MCF 10A (cell line): ENCODE results near the gene FARP1. TPM values are rescaled to one million over a fixed set of nuclear protein-coding genes. Genes with fewer than 3 reads are reported as not detected.

ENCODE experiments used
- BruUV-seq: library from RNA; stranded (reverse); fragments of 400-500 nt; replicated peaks from 2 replicates; lab custom pipeline; 2021; lab: Mats Ljungman, UMichigan
- CTCF ChIA-PET: fragments of 300-600 bp; sonication (Branson Sonifier 250); formaldehyde crosslinking; extraction: SDS; loops from one replicate; lab custom pipeline; 2021; ENCODE audit warnings: antibody characterized with exemption, inconsistent platforms; lab: Yijun Ruan, JAX
- POLR2A ChIA-PET: fragments of 300-600, 350-650 bp; sonication (Branson Sonifier 250); formaldehyde crosslinking; extraction: SDS; loops from one replicate; lab custom pipeline; 2020; ENCODE audit warnings: antibody characterized with exemption, inconsistent platforms; lab: Yijun Ruan, JAX
- DNase-seq: peaks from one replicate; pipeline ENCODE4 v3.0.0-alpha.2; 2018; ENCODE audit not compliant: unreplicated experiment
- H3K27ac Mint-ChIP-seq: one replicate; pipeline ENCODE4 v1.8.0; 2022; ENCODE audit warnings: mild to moderate bottlenecking, low read depth, mixed read lengths; ENCODE audit not compliant: unreplicated experiment
- H3K27me3 Mint-ChIP-seq: one replicate; pipeline ENCODE4 v1.8.0; 2022; ENCODE audit warnings: mixed read lengths; ENCODE audit not compliant: insufficient read depth, unreplicated experiment
- H3K36me3 Mint-ChIP-seq: one replicate; pipeline ENCODE4 v1.8.0; 2022; ENCODE audit warnings: mild to moderate bottlenecking, moderate library complexity, mixed read lengths; ENCODE audit not compliant: insufficient read depth, unreplicated experiment
- H3K4me1 Mint-ChIP-seq: one replicate; pipeline ENCODE4 v1.8.0; 2022; ENCODE audit warnings: mixed read lengths; ENCODE audit not compliant: insufficient read depth, unreplicated experiment
- H3K4me3 Mint-ChIP-seq: one replicate; pipeline ENCODE4 v1.8.0; 2022; ENCODE audit warnings: mild to moderate bottlenecking, moderate library complexity, mixed read lengths; ENCODE audit not compliant: unreplicated experiment
- H3K9me3 Mint-ChIP-seq: one replicate; pipeline ENCODE4 v1.8.0; 2022; ENCODE audit warnings: mixed read lengths; ENCODE audit not compliant: unreplicated experiment
- CTCF ChIP-seq: fragments of 200-600 bp; IDR thresholded peaks from one replicate; pipeline ENCODE4 v1.8.0; 2022; ENCODE audit warnings: antibody characterized with exemption, mild to moderate bottlenecking; ENCODE audit not compliant: unreplicated experiment
- intact Hi-C: fragments of 100-400 bp; cut with micrococcal nuclease; formaldehyde crosslinking; loops from 2 replicates; pipeline ENCODE4 v1.14.1; 2022
- total RNA-seq: library from RNA; stranded (reverse); gene quantifications from 2 replicates; pipeline ENCODE4 v1.2.3, GENCODE V29; 2022

Gene FARP1
- total RNA-seq, 1 experiment from 2014 or later, result 30.1 TPM

GRCh38 chr13:98328511-98328910 is 185.6 kb downstream of the FARP1 start:
- DNase-seq, result no peak
- Mint-ChIP-seq H3K4me3 (no peak overlapping the region), H3K27ac (no peak overlapping the region), H3K9me3 (no peaks in the 10 kb centered on the region), H3K36me3 (no peaks in the 10 kb centered on the region), H3K4me1 (peaks cover 7% of the 10 kb centered on the region), H3K27me3 (no peaks in the 10 kb centered on the region)
- POLR2A ChIA-PET, result no interaction called here
- intact Hi-C loops, result no loop called here
- no peak for TF ChIP-seq CTCF
- BruUV-seq, result no TSS peak
- CTCF ChIA-PET, result no interaction called here

- Mint-ChIP-seq H3K27me3 (no peaks in the 10 kb centered on the region), H3K27ac (no peak overlapping the region), H3K36me3 (no peaks in the 10 kb centered on the region), H3K9me3 (no peaks in the 10 kb centered on the region), H3K4me1 (peaks cover 7% of the 10 kb centered on the region), H3K4me3 (no peak overlapping the region)
- no peak for TF ChIP-seq CTCF
- BruUV-seq, result no TSS peak
- DNase-seq, result no peak
- POLR2A ChIA-PET, result interaction anchor here (0.7 kb wide), 1 partner anchor 28 kb away, joined by 3 read pairs; no protein-coding TSS in a partner anchor
- intact Hi-C loops, result no loop called here
- CTCF ChIA-PET, result interaction anchor here (0.6 kb wide), 2 partner anchors 27 to 155 kb away, joined by 3 read pairs; no protein-coding TSS in a partner anchor
Measured at GRCh38 chr13:98332222-98332621, 189.3 kb downstream of the FARP1 start.

DNA sequence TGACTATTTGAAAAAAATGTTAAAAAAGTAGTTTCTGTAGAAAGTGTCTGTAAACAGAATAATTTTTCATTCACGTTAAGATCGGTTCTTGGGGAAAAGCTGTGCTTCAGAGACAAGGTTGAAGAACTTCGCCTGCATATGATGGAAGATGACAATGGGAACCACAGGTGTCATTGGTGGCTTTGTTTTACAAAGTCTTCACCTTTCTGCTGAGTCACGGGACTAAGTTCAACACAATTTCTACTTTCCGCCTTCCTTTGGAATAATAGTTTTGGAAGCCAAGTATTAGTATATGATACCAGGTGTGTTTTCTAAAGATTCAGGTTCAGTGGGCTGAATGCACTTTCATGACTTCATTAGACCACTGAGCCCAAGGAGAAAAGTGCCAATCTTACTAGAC is 189.8 kb downstream of the FARP1 start:
- DNase-seq, result no peak
- TF ChIP-seq CTCF, result no peak
- Mint-ChIP-seq H3K27me3 (no peaks in the 10 kb centered on the region), H3K9me3 (no peaks in the 10 kb centered on the region), H3K36me3 (no peaks in the 10 kb centered on the region), H3K4me1 (peaks cover 7% of the 10 kb centered on the region), H3K27ac (no peak overlapping the region), H3K4me3 (no peak overlapping the region)
- intact Hi-C loops, result no loop called here
- CTCF ChIA-PET, result interaction anchor here (0.6 kb wide), 2 partner anchors 27 to 155 kb away, joined by 3 read pairs; no protein-coding TSS in a partner anchor
- POLR2A ChIA-PET, result no interaction called here
- no TSS peak for BruUV-seq

DNA sequence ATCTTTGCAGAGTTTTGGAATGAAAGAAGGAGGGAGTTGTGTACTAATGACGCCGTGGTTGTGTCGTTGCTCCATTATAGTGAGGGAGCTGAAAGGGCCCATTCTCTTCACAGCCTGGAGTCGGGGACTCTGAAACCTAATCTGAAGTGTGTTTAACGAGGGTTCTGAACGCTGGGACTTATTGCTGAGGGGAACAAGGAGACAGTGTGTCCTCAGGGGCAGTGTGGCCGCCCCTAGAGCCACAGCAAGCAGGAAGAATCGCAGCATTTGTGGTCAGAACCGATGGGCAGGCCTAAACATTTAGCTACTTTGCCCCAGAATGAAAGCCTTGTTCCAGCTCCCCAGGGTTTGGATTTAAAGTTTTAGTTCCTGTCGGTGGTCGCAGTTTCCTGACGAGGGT is 190.6 kb downstream of the FARP1 start:
- Mint-ChIP-seq H3K4me1 (peaks cover 7% of the 10 kb centered on the region), H3K9me3 (no peaks in the 10 kb centered on the region), H3K27me3 (no peaks in the 10 kb centered on the region), H3K4me3 (no peak overlapping the region), H3K27ac (no peak overlapping the region), H3K36me3 (no peaks in the 10 kb centered on the region)
- no peak for TF ChIP-seq CTCF
- intact Hi-C loops, result no loop called here
- no peak for DNase-seq
- ChIA-PET CTCF (no interaction called here), POLR2A (no interaction called here)
- BruUV-seq, result no TSS peak
